Cerebellar nuclear complex (tissue), 1 donor: ENCODE measurements around the gene KCNQ1OT1.
"Not testable (repeated sequence)": the region's sequence is repeated elsewhere in the genome, so short reads cannot be mapped to it uniquely, and the experiment has no call there.

Experiments used
- DNase-seq, 2 experiments: peaks; one replicate each; lab custom pipeline; 2025; lab: John Stamatoyannopoulos, UW

Gene KCNQ1OT1

GRCh38 chr11:2652333-2653197 is 47.2 kb downstream of the KCNQ1OT1 start:
- no peak for DNase-seq

DNA sequence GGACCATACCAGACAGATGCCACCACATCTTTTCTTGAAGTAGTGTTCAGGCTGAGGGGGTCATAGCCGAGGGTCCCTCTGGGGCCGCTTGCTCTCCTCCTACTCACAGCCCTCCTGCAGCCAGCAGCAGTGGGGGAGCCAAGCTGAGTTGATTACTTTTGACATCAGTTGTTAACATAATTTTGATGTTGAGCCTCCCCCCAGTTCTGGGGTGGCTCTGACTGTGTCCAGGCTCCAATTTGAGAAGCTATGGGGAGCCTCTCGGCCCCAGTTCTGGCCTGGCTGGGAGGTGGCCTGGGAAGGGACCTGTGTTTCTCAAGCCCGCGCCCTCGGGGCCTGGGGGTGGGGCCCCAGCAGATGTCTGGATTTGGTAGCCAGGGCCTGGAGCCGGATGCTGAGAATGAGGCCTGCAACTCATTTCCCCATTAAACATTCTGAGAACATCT is 47.9 kb downstream of the KCNQ1OT1 start:
- no peak for DNase-seq

GRCh38 chr11:2651054-2651617 is 48.7 kb downstream of the KCNQ1OT1 start:
- no peak for DNase-seq

DNA sequence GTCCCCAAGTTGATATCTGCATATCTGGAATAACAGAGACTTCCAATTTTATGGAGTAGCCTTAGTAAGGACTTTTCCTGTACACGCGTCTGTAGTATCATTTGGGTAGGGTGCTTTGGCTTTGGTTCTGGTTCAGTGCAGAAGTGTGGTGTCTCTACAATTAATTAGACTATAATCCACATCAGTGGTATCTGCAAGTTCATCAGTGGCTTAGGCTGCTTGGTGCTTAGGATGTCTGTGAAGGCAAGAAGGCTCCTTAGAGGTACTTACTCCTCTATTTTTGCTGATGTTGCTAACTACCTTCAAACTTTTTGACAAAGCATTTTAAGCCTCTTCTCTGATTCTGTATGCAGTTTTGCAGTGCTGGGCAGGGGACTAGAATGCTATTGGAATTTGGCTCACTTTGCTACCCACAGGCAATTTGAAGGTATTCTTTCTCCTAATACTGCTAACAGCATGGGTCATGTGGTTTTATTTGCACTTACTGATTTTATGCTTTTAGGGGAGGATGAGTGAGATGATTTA is 49.4 kb downstream of the KCNQ1OT1 start:
- no peak for DNase-seq

DNA sequence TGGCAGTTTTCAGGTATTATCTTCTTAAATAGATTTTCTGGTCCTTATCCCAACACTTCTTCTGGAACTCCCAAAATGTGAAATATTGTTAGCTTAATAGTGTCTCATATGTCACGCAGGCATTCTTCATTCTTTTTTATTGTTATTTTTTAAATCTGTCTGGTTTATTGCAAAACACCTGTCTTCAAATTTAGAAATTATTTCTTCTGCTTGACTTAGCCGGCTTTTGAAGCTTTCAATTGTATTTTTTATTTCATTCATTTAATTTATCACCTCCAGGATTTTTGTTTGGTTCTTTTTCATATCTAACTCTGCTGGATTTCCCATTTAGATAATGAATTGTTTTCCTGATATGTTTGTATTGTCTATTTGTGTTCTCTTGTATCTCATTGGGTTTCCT is 49.9 kb downstream of the KCNQ1OT1 start:
- no peak for DNase-seq

DNA sequence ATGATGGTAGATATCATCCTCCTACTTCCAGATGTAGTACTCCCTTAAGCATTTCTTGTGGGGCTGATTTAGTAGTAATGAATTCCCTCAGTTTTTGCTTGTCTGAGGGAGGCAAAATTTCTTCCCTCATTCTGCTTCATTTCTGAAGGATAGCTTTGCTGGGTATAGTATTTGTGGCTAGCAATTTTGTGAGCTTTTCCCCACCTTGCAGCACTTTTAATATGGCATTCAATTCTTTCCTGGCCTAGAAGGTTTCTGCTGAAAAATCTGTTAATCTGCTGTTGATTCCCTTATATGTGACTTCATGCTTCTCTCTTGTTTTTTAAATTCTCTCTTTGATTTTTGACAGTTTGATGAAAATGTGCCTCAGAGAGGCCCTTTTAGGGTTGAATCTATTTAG is 50.4 kb downstream of the KCNQ1OT1 start:
- DNase-seq: no peak

DNA sequence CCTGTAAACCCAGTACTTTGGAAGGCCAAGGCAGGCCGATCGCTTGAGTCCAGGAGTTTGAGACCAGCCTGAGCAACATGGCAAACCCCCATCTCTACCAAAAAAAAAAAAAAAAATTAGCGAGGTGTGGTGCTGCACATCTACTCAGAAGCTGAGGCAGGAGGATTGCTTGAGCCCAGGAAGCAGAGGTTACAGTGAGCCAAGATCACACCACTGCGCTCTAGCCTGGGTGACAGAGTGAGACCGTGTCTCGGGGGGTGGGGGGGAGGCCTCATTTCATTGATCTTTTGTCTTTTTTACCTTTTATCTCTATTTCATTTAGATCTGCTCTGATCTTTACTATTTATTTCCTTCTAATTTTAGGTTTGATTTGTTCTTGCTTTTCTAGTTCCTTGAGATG is 51.8 kb downstream of the KCNQ1OT1 start:
- DNase-seq: no peak

DNA sequence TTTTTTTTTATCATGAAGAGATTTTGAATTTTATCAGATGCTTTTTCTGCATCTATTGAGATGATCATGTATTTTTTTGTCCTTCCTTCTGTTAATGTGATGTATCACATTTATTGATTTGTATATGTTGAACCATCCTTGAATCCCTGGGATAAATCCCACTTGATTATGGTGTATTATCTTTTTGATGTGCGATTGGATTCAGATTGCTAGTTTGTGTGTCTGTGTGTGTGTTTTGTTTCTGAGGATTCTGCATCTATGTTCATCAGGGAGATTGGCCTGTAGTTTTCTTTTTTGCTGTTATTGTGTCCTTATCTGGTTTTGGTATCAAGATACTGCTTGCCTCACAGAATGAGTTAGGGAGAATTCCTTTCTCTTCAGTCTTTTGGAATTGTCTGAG is 52.6 kb downstream of the KCNQ1OT1 start:
- no peak for DNase-seq

GRCh38 chr11:2645779-2646118 is 54.0 kb downstream of the KCNQ1OT1 start:
- DNase-seq: no peak

GRCh38 chr11:2644844-2645778 is 54.7 kb downstream of the KCNQ1OT1 start:
- no peak for DNase-seq

- DNase-seq: no peak
Observed at GRCh38 chr11:2643746-2644145, 56.0 kb downstream of the KCNQ1OT1 start.

DNA sequence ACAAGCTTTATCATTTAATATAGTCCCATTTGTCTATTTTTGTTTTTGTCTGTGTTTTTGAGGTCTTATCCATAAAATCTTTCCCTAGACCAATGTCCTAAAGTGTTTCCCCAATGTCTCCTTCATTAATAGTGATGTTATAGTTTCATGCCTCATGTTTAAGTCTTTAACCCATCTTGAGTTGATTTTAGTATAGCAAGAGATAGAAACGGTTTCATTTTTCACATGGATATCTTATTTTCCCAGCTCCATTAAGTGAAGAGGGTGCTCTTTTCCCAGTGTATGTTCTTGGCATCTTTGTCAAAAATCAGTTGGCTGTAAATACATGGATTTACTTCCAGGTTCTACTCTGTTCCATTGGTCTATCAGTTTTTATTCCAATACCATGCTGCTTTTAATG is 58.2 kb downstream of the KCNQ1OT1 start:
- DNase-seq: no peak

DNA sequence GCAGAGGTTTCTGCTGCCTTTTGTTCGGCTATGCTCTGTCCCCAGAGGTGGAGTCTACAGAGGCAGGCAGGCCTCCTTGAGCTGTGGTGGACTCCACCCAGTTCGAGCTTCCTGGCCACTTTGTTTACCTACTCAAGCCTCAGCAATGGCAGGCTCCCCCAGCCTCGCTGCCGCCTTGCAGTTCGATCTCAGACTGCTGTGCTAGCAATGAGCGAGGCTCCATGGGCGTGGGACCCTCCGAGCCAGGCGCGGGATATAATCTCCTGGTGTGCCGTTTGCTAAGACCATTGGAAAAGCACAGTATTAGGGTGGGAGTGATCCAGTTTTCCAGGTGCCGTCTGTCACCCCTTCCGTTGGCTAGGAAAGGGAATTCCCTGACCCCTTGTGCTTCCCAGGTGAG is 60.0 kb downstream of the KCNQ1OT1 start:
- DNase-seq: not testable (repeated sequence)

DNA sequence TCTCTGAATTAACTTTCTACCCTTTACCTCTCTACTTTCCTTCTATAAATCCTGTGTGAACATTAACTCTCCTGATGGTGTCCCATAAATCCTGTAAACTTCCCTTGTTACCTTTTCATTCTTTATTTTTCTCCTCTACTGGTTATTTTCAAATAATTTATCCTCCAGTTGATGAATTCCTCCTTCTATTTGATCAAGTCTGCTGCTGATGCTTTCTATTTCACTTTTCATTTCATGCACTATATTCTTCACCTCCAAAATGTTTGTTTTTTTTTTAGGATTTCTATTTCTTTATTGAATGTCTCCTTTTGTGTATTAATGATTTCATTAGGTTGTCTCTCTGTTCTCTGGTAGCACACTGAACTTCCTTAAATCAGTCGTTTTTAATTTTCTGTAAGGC is 68.6 kb downstream of the KCNQ1OT1 start:
- DNase-seq: no peak

DNA sequence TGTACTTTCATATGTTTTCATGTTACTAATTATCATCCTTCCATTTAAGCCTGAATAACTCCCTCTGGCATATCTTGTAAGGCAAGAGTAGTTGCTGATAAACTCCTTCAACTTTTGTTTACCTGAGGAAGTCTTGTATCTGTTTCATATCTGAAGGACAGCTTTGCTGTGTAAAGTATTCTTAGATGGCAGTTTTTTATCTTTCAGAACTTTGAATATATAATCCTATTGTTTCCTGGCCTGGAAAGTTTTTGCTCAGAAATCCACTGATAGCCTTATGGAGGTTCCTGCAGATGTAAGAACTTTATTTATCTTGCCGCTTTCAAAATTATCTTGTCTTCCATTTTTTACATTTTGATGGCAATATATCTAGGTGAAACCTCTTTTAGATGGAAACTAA is 69.1 kb downstream of the KCNQ1OT1 start:
- no peak for DNase-seq

DNA sequence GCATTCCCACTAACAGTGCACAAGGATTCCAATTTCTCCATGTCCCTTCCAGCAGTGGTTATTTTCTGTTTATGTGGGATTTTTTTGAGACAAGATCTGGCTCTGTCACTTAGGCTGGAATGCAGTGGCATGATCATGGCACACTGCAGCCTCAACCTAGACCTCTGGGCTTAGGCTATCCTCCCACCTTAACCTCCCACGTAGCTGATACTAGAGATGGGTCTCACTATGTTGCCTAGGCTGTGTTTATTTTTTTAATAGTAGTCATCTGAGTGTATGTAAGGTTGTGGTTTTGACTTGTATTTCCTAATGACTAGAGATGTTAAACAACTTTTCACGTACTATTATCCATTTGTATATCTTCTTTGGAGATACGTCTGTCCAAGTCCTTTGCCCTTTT is 74.6 kb downstream of the KCNQ1OT1 start:
- no peak for DNase-seq

DNA sequence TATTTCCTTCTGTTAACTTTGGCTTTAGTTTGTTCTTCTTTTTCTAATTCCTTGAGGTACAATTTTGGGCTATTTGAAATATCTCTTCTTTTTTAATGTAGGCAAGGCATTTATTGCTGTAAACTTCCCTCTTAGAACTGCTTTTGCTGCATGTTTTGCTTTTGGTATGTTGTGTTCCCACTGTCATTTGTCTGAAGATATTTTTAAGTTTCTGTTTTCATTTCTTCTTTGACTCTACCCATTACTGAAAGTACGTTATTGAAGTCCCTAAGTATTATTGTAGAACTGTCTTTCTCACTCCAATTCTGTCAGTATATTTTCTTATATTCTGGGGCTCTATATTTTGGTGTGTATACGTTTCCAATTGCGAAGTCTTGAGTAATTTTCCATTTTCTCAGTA is 77.9 kb downstream of the KCNQ1OT1 start:
- DNase-seq: no peak

DNA sequence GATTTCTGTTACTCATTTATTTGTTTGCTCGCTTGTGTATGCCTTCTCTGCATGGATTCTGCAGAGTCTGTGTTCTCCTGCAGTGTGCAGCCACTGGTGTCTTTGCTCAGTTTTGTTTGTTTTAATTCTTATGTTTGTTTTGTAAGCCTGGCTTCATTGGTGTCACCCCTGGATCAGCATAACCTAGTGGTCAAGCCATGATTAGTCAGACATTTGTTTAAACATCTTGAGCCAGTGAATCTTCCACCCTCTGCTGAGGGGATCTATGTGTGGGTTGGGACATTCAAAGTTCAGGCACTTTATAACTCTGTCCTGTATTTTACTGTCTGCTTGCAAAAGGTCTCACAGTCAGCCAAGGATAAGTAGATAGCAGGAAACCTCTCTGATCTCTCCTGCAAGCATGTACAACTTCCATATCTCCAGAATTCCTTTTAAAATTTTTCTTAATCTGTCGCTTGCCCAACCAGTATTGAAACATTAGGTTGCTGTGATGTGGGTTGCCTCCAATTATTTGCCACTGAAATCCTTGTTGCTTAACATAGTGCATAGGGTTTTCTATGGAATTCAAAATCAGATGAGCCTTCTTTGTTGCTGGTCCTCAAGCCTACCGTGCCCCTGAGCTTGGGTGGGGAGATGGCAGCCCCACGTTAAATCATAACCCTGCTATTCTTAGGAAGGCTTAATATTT is 86.8 kb downstream of the KCNQ1OT1 start:
- no peak for DNase-seq

- DNase-seq: no peak
Observed at GRCh38 chr11:2609345-2609744, 90.4 kb downstream of the KCNQ1OT1 start.

DNA sequence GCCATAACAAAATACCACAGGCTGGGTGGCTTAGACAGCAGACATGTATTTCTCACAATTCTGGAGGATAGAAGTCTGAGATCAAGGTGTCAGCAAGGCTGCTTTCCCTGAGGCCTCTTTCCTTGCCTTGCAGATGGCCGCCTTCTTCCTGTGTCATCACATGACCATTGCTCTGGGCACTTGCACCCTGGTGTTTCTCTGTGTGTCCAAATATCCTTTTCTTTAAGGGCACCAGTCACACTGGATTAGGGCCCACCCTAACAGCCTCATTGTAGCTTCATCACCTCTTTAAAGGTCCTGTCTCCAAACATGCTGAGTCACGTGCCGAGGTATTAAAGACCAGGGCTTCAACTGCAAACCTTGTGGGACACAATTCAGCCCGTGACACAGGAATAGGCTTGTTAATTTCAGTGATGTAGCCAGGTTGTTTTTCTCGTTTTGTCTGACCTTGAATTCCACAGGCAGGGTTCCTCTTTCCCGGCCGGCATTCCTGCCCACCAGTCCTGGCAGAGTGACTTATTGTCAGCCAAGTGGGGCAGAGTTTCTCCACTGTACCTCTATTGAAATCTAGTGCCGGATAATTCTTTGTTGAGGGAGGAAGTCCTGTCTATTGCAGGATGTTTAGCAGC is 100.1 kb downstream of the KCNQ1OT1 start:
- DNase-seq: no peak

- no peak for DNase-seq
Observed at GRCh38 chr11:2595204-2595603, 104.6 kb downstream of the KCNQ1OT1 start.
